OCI-LY1 (cell line): ENCODE results near the gene ELMO1.
A peak's percentile ranks its signal among the peaks of the same experiment; 100 is the strongest.

Experiments
- H2AFZ ChIP-seq: fragments of 200-600 bp; sonication (generic), shearing (Covaris generic); 2 replicates; pipeline ENCODE4 v1.6.0; 2014; ENCODE audit warnings: antibody characterized with exemption, mild to moderate bottlenecking, low read length
- H3F3A ChIP-seq: fragments of 200-600 bp; sonication (generic), shearing (Covaris generic); 2 replicates; pipeline ENCODE4 v1.6.0; 2014; ENCODE audit warnings: mild to moderate bottlenecking, antibody characterized with exemption, low read length, moderate library complexity; ENCODE audit not compliant: insufficient read depth
- H3K27ac ChIP-seq: fragments of 200-600 bp; sonication (generic); 2 replicates; pipeline ENCODE4 v1.5.1; 2014; ENCODE audit warnings: low read length, mixed run types, mild to moderate bottlenecking, low read depth; ENCODE audit not compliant: poor library complexity, severe bottlenecking
- H3K27me3 ChIP-seq: fragments of 200-600 bp; sonication (generic); 2 replicates; pipeline ENCODE4 v1.6.0; 2014; ENCODE audit warnings: antibody characterized with exemption, mild to moderate bottlenecking, low read length, moderate library complexity; ENCODE audit not compliant: insufficient read depth
- H3K36me3 ChIP-seq: fragments of 200-600 bp; sonication (generic); 2 replicates; pipeline ENCODE4 v1.6.1; 2014; ENCODE audit warnings: mild to moderate bottlenecking, antibody characterized with exemption, low read length, moderate library complexity, mixed read lengths; ENCODE audit not compliant: insufficient read depth
- H3K4me1 ChIP-seq: fragments of 200-600 bp; sonication (generic); 2 replicates; pipeline ENCODE4 v1.5.1; 2014; ENCODE audit warnings: mild to moderate bottlenecking, low read length, moderate library complexity; ENCODE audit not compliant: insufficient read depth, severe bottlenecking
- H3K4me2 ChIP-seq: fragments of 200-600 bp; sonication (generic), shearing (Covaris generic); 2 replicates; pipeline ENCODE4 v1.6.1; 2014; ENCODE audit warnings: low read length
- H3K4me3 ChIP-seq: fragments of 200-600 bp; sonication (generic); 2 replicates; pipeline ENCODE4 v1.5.1; 2014; ENCODE audit warnings: low read length, low read depth, mild to moderate bottlenecking, mixed read lengths; ENCODE audit not compliant: poor library complexity, severe bottlenecking
- H3K79me2 ChIP-seq: fragments of 200-600 bp; shearing (Covaris generic); 2 replicates; pipeline ENCODE4 v1.6.1; 2016; ENCODE audit warnings: mixed run types, low read length, mixed read lengths; ENCODE audit not compliant: insufficient read depth
- H3K9ac ChIP-seq: fragments of 200-600 bp; sonication (generic), shearing (Covaris generic); 2 replicates; pipeline ENCODE4 v1.6.1; 2014; ENCODE audit warnings: mild to moderate bottlenecking, low read length, mixed read lengths
- H3K9me2 ChIP-seq: fragments of 200-600 bp; sonication (generic), shearing (Covaris generic); 2 replicates; pipeline ENCODE4 v1.6.1; 2014; ENCODE audit warnings: low read depth, mild to moderate bottlenecking, low read length, mixed read lengths
- H3K9me3 ChIP-seq: fragments of 200-600 bp; shearing (Covaris generic); 2 replicates; pipeline ENCODE4 v1.6.1; 2014; ENCODE audit warnings: low read length, mixed read lengths
- H4K20me1 ChIP-seq: fragments of 200-600 bp; sonication (generic), shearing (Covaris generic); 2 replicates; pipeline ENCODE4 v1.6.0; 2016; ENCODE audit warnings: mild to moderate bottlenecking, low read length; ENCODE audit not compliant: insufficient read depth
- EZH2 ChIP-seq: fragments of 200-600 bp; sonication (generic), shearing (Covaris generic); IDR thresholded peaks from 2 replicates; pipeline ENCODE4 v1.8.0; 2017; ENCODE audit warnings: borderline replicate concordance, mixed run types, mild to moderate bottlenecking, antibody characterized with exemption, low read length, moderate library complexity, mixed read lengths
- TF ChIP-seq, protein P1 (sequence below): fragments of 200-600 bp; sonication (generic), shearing (Covaris generic); IDR thresholded peaks from 2 replicates; pipeline ENCODE4 v1.5.1; 2017; ENCODE audit warnings: mild to moderate bottlenecking, antibody characterized with exemption, low read length, moderate library complexity, mixed read lengths

The ELMO1 gene

GRCh38 chr7:36985866-36986400 lies 462.7 kb downstream of the ELMO1 start:
- no peaks in the 10 kb centered on the region; the same call in 1 of the 2 replicates for H3K79me2 ChIP-seq
- no peak overlapping the region for H3K9ac ChIP-seq
- H3K4me2 ChIP-seq = no peak overlapping the region
- H3K36me3 ChIP-seq = no peaks in the 10 kb centered on the region
- no peak overlapping the region for H3K27ac ChIP-seq
- no peaks in the 10 kb centered on the region for H3K9me3 ChIP-seq
- peaks cover 5% of the 10 kb centered on the region; the same call in 1 of the 2 replicates for H3F3A ChIP-seq
- no peak overlapping the region for H2AFZ ChIP-seq
- TF ChIP-seq, protein P1, sequence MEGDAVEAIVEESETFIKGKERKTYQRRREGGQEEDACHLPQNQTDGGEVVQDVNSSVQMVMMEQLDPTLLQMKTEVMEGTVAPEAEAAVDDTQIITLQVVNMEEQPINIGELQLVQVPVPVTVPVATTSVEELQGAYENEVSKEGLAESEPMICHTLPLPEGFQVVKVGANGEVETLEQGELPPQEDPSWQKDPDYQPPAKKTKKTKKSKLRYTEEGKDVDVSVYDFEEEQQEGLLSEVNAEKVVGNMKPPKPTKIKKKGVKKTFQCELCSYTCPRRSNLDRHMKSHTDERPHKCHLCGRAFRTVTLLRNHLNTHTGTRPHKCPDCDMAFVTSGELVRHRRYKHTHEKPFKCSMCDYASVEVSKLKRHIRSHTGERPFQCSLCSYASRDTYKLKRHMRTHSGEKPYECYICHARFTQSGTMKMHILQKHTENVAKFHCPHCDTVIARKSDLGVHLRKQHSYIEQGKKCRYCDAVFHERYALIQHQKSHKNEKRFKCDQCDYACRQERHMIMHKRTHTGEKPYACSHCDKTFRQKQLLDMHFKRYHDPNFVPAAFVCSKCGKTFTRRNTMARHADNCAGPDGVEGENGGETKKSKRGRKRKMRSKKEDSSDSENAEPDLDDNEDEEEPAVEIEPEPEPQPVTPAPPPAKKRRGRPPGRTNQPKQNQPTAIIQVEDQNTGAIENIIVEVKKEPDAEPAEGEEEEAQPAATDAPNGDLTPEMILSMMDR = no peak
- no peak for TF ChIP-seq EZH2
- H3K4me1 ChIP-seq = peaks cover 18% of the 10 kb centered on the region
- no peaks in the 10 kb centered on the region for H4K20me1 ChIP-seq
- no peaks in the 10 kb centered on the region for H3K27me3 ChIP-seq
- no peaks in the 10 kb centered on the region for H3K9me2 ChIP-seq
- H3K4me3 ChIP-seq = no peak overlapping the region

DNA sequence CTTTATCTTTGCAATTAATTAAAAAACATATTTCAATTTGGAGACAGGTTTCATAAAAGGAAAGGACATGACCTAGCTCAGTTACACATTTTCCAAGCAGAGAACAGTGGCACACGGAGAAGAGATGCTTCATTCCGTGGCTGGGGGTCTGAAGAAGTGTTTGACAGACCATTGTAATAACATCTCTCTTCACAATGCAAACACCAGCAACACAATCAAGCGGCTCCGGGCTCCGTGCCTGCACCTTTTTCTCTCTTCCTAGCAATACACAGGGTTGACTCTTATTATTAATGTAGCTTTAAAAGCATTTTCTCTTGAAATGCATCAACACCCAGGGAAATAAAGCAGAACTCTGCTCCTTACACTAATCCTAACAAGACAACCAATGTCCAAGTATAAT lies 463.3 kb downstream of the ELMO1 start:
- H3K27me3 ChIP-seq = no peaks in the 10 kb centered on the region
- no peaks in the 10 kb centered on the region for H3K9me3 ChIP-seq
- H3K9me2 ChIP-seq = no peaks in the 10 kb centered on the region
- H3K9ac ChIP-seq = no peak overlapping the region
- no peak overlapping the region for H3K27ac ChIP-seq
- peaks cover 18% of the 10 kb centered on the region for H3K4me1 ChIP-seq
- H4K20me1 ChIP-seq = no peaks in the 10 kb centered on the region
- peak overlapping the region; percentile 14; the same call in 1 of the 2 replicates for H3K4me2 ChIP-seq
- no peaks in the 10 kb centered on the region; the same call in 1 of the 2 replicates for H3K79me2 ChIP-seq
- no peak overlapping the region for H3K4me3 ChIP-seq
- no peaks in the 10 kb centered on the region for H3K36me3 ChIP-seq
- H2AFZ ChIP-seq = no peak overlapping the region
- TF ChIP-seq, protein P1 = no peak
- TF ChIP-seq EZH2 = no peak
- peaks cover 5% of the 10 kb centered on the region; the same call in 1 of the 2 replicates for H3F3A ChIP-seq

- Histone ChIP-seq H3K9ac (no peak overlapping the region), H3K27ac (no peak overlapping the region), H2AFZ (no peak overlapping the region), H3K9me3 (no peaks in the 10 kb centered on the region), H3K27me3 (no peaks in the 10 kb centered on the region), H3F3A (peaks cover 5% of the 10 kb centered on the region; the same call in 1 of the 2 replicates), H4K20me1 (no peaks in the 10 kb centered on the region), H3K36me3 (no peaks in the 10 kb centered on the region), H3K4me3 (no peak overlapping the region), H3K4me1 (peaks cover 18% of the 10 kb centered on the region), H3K79me2 (no peaks in the 10 kb centered on the region; the same call in 1 of the 2 replicates), H3K4me2 (peak overlapping the region; percentile 14; the same call in 1 of the 2 replicates), H3K9me2 (no peaks in the 10 kb centered on the region)
- TF ChIP-seq, protein P1 = no peak
- TF ChIP-seq EZH2 = no peak
Measured at GRCh38 chr7:36984710-36985312, 463.9 kb downstream of the ELMO1 start.
